Endothelial cell of umbilical vein (primary cell): ENCODE measurements around the gene SEMA7A.

Source experiments
- EZH2 ChIP-seq: IDR thresholded peaks from 2 replicates; pipeline ENCODE4 v1.6.1; 2012; ENCODE audit warnings: borderline replicate concordance, low read depth, mild to moderate bottlenecking, moderate library complexity, low read length, inconsistent platforms; ENCODE audit not compliant: severe bottlenecking
- FOS ChIP-seq: IDR thresholded peaks from 2 replicates; pipeline ENCODE4 v1.6.1; 2011; ENCODE audit warnings: mild to moderate bottlenecking, low read length, moderate library complexity, borderline replicate concordance; ENCODE audit not compliant: insufficient read depth
- GATA2 ChIP-seq: IDR thresholded peaks from 2 replicates; pipeline ENCODE4 v1.7.0; 2011; ENCODE audit warnings: low read depth, mild to moderate bottlenecking, moderate library complexity, mixed read lengths, low read length; ENCODE audit not compliant: insufficient read length, insufficient read depth
- JUN ChIP-seq: IDR thresholded peaks from 2 replicates; pipeline ENCODE4 v1.6.1; 2011; ENCODE audit warnings: borderline replicate concordance, low read depth; ENCODE audit not compliant: insufficient read length, insufficient read depth
- MYC ChIP-seq: IDR thresholded peaks from one replicate; pipeline ENCODE4 v1.6.1; 2011; ENCODE audit warnings: mild to moderate bottlenecking, low read depth, low read length
- POLR2A ChIP-seq: IDR thresholded peaks from 2 replicates; pipeline ENCODE4 v1.6.1; 2012; ENCODE audit warnings: low read depth, mild to moderate bottlenecking, control low read depth, low read length
- POLR2AphosphoS5 ChIP-seq: IDR thresholded peaks from 2 replicates; pipeline ENCODE4 v1.6.1; 2012; ENCODE audit warnings: low read depth, mild to moderate bottlenecking, control low read depth, low read length, moderate library complexity; ENCODE audit not compliant: insufficient read depth
- TF ChIP-seq, protein P1 (sequence below), 2 donors: IDR thresholded peaks; 1 replicate in 1 of 2; 2 replicates in 1 of 2; pipeline ENCODE4 v1.5.1; 2011; ENCODE audit warnings: low read length in 2 of 2, mild to moderate bottlenecking in 2 of 2, moderate library complexity in 2 of 2, control low read depth in 1 of 2, inconsistent platforms in 1 of 2, low read depth in 1 of 2; ENCODE audit not compliant: insufficient read depth in 1 of 2; ENCODE audit errors: extremely low read depth in 1 of 2

DNA sequence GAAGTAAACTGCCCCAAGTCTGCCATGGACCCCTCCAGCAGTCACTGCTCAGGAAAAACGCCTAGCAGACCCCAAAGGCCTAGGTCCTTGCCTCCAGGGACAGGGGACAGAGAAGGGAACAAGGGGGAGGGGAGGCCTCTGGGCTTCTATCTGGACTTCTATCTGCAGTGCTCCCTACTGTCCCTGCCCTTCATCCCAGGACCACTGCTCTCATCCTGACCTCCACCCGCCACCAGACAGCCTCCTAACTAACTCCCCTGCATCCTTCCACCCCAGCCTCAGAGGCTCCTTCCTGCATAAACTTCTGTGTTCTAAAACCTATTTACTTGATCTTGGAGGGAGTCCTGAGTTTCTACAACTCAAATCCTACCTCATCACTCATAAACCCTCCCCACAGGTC, 25.4 kb downstream of the SEMA7A start:
- TF ChIP-seq FOS = no peak
- TF ChIP-seq, protein P1, sequence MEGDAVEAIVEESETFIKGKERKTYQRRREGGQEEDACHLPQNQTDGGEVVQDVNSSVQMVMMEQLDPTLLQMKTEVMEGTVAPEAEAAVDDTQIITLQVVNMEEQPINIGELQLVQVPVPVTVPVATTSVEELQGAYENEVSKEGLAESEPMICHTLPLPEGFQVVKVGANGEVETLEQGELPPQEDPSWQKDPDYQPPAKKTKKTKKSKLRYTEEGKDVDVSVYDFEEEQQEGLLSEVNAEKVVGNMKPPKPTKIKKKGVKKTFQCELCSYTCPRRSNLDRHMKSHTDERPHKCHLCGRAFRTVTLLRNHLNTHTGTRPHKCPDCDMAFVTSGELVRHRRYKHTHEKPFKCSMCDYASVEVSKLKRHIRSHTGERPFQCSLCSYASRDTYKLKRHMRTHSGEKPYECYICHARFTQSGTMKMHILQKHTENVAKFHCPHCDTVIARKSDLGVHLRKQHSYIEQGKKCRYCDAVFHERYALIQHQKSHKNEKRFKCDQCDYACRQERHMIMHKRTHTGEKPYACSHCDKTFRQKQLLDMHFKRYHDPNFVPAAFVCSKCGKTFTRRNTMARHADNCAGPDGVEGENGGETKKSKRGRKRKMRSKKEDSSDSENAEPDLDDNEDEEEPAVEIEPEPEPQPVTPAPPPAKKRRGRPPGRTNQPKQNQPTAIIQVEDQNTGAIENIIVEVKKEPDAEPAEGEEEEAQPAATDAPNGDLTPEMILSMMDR (IDR thresholded peaks at IDR 0.05; ENCODE audit: extremely low read depth in 1 of 2, insufficient read depth in 1 of 2, low read depth in 1 of 2, low read length in 2 of 2) = no peak
- no peak for TF ChIP-seq GATA2
- no peak for TF ChIP-seq POLR2AphosphoS5
- TF ChIP-seq POLR2A = no peak
- TF ChIP-seq JUN = no peak
- no peak for TF ChIP-seq EZH2
- no peak for TF ChIP-seq MYC
